ENCODE results near the gene LARP4B. TPM values are rescaled to one million over a fixed set of nuclear protein-coding genes. Genes with fewer than 3 reads are reported as not detected.

The LARP4B gene
- total RNA-seq = 10 to 100 TPM; 66.6 to 88.3 (median 79.6) TPM
- polyA plus RNA-seq = 10 to 100 TPM; 16.6 to 38.9 (median 21.7) TPM
- long read RNA-seq, donor 1, full-length matches to known transcripts = 2 of 10 reads
- long read RNA-seq, donor 1, partial matches to known transcripts = 1 of 10 reads
- long read RNA-seq, donor 1, other reads (novel, unspliced or antisense) = 7 of 10 reads
- long read RNA-seq, donor 2, full-length matches to known transcripts = 7 of 52 reads
- long read RNA-seq, donor 2, partial matches to known transcripts = 11 of 52 reads
- long read RNA-seq, donor 2, other reads (novel, unspliced or antisense) = 34 of 52 reads

- DNase-seq (peak; percentile 98 to 99), ATAC-seq (peak; percentile 95 to 98 (median 98))
- H3K4me3 ChIP-seq = peak within 1 kb of the TSS; percentile 73
- H3K27me3 ChIP-seq (ENCODE audit: insufficient read depth in 3 of 3, low read length in 2 of 3) = no peaks in the 10 kb centered on the region
- peak within 1 kb of the TSS; percentile 96 for H3K27ac ChIP-seq
- no peaks in the 10 kb centered on the region for H3K9me3 ChIP-seq
- WGBS, 3 donors = 0 to 1% (median 0%) methylated on average over 40 to 137 of the region's 137 CpGs
- H3K36me3 ChIP-seq (ENCODE audit: insufficient read depth in 1 of 2, low read depth in 1 of 2) = peaks cover 2 to 3% of the 10 kb centered on the region in 2 donors
- peaks cover 41% of the 10 kb centered on the region for H3K4me1 ChIP-seq
- intact Hi-C loops (cut with DNase I) = loop anchor here (5.0 to 10.0 kb wide), 4 partner anchors 54 to 123 kb away; partner anchors contain the start of genes GTPBP4 (in 2 of the 2) and WDR37 (in 1 of the 2)
- TF ChIP-seq CTCF (IDR thresholded peaks at IDR 0.05) = no peak
Observed at GRCh38 chr10:931326-932318, at the start of gene LARP4B. Gene LARP4B (minus strand): TSS chr10:931705. CDS start chr10:885721, 45,984 bp downstream.

GRCh38 chr10:980468-981093 is 49.1 kb upstream of the LARP4B start:
- no peak for TF ChIP-seq CTCF (IDR thresholded peaks at IDR 0.05)
- Histone ChIP-seq H3K9me3 (peaks cover 6% of the 10 kb centered on the region), H3K4me1 (no peaks in the 10 kb centered on the region), H3K4me3 (no peak overlapping the region), H3K36me3 (ENCODE audit: insufficient read depth in 1 of 2, low read depth in 1 of 2) (no peaks in the 10 kb centered on the region), H3K27ac (no peak overlapping the region), H3K27me3 (ENCODE audit: insufficient read depth in 3 of 3, low read length in 2 of 3) (no peaks in the 10 kb centered on the region)
- DNase-seq (no peak), ATAC-seq (no peak)
- intact Hi-C loops (cut with DNase I) = no loop called here
- 97 to 99% (median 98%) methylated on average over 5 of the region's 5 CpGs for WGBS, 3 donors

- TF ChIP-seq CTCF (IDR thresholded peaks at IDR 0.05) = no peak
- no peaks in the 10 kb centered on the region for H3K27me3 ChIP-seq (ENCODE audit: insufficient read depth in 3 of 3, low read length in 2 of 3)
- no peak overlapping the region for H3K27ac ChIP-seq
- ATAC-seq (no peak), DNase-seq (no peak)
- no peaks in the 10 kb centered on the region for H3K36me3 ChIP-seq (ENCODE audit: insufficient read depth in 1 of 2, low read depth in 1 of 2)
- no peak overlapping the region for H3K4me3 ChIP-seq
- H3K9me3 ChIP-seq = peaks cover 6% of the 10 kb centered on the region
- WGBS, 3 donors = 89 to 95% (median 91%) methylated on average over 2 of the region's 2 CpGs
- H3K4me1 ChIP-seq = no peaks in the 10 kb centered on the region
- intact Hi-C loops (cut with DNase I) = loop anchor here in 1 of 2 donors (5.0 kb wide), 1 partner anchor 37 kb away; no protein-coding TSS in a partner anchor
Observed at GRCh38 chr10:978826-979421, 47.4 kb upstream of the LARP4B start.

- H3K4me3 ChIP-seq = no peak overlapping the region
- 93 to 96% (median 95%) methylated on average over 22 of the region's 22 CpGs for WGBS, 3 donors
- H3K36me3 ChIP-seq (ENCODE audit: insufficient read depth in 1 of 2, low read depth in 1 of 2) = no peaks in the 10 kb centered on the region
- no peak for TF ChIP-seq CTCF (IDR thresholded peaks at IDR 0.05)
- intact Hi-C loops (cut with DNase I) = loop anchor here in 1 of 2 donors (5.0 kb wide), 1 partner anchor 34 kb away; no protein-coding TSS in a partner anchor
- H3K27me3 ChIP-seq (ENCODE audit: insufficient read depth in 3 of 3, low read length in 2 of 3) = no peaks in the 10 kb centered on the region
- DNase-seq (no peak), ATAC-seq (no peak)
- H3K9me3 ChIP-seq = peaks cover 6% of the 10 kb centered on the region
- H3K27ac ChIP-seq = no peak overlapping the region
- H3K4me1 ChIP-seq = no peaks in the 10 kb centered on the region
Observed at GRCh38 chr10:976316-976715, 44.8 kb upstream of the LARP4B start.
